Neural crest cell (in vitro differentiated cells): ENCODE results near the gene GRPEL2. TPM values are rescaled to one million over a fixed set of nuclear protein-coding genes. Genes with fewer than 3 reads are reported as not detected.

Source experiments
- DNase-seq: peaks from one replicate; pipeline ENCODE4 v3.0.0; 2021; ENCODE audit warnings: low read depth, mixed read lengths, low spot score
- H3K27ac Mint-ChIP-seq: one replicate; pipeline ENCODE4 v1.8.0; 2021; ENCODE audit warnings: mild to moderate bottlenecking, mixed read lengths; ENCODE audit not compliant: unreplicated experiment
- H3K27me3 Mint-ChIP-seq: 2 replicates; pipeline ENCODE4 v1.8.0; 2021; ENCODE audit warnings: low read depth, mild to moderate bottlenecking, mixed read lengths
- H3K36me3 Mint-ChIP-seq: 2 replicates; pipeline ENCODE4 v1.8.0; 2021; ENCODE audit warnings: low read depth, mild to moderate bottlenecking, mixed read lengths
- H3K4me1 Mint-ChIP-seq: 2 replicates; pipeline ENCODE4 v1.8.0; 2021; ENCODE audit warnings: mixed read lengths
- H3K4me3 Mint-ChIP-seq: one replicate; pipeline ENCODE4 v1.8.0; 2021; ENCODE audit warnings: mild to moderate bottlenecking, mixed read lengths
- H3K9me3 Mint-ChIP-seq: 2 replicates; pipeline ENCODE4 v1.8.0; 2021; ENCODE audit warnings: mixed read lengths
- total RNA-seq: library from RNA; stranded (reverse); gene quantifications from 2 replicates; pipeline ENCODE4 v1.2.1, GENCODE V29; 2021
- TF ChIP-seq, protein P1 (sequence below): fragments of 200-600 bp; sonication (generic); conservative IDR thresholded peaks from 2 replicates; pipeline ENCODE4 v1.5.0; 2021; ENCODE audit warnings: antibody characterized with exemption, mild to moderate bottlenecking

The GRPEL2 gene
- total RNA-seq, 1 donor from 2014 or later: 29.2 TPM

DNA sequence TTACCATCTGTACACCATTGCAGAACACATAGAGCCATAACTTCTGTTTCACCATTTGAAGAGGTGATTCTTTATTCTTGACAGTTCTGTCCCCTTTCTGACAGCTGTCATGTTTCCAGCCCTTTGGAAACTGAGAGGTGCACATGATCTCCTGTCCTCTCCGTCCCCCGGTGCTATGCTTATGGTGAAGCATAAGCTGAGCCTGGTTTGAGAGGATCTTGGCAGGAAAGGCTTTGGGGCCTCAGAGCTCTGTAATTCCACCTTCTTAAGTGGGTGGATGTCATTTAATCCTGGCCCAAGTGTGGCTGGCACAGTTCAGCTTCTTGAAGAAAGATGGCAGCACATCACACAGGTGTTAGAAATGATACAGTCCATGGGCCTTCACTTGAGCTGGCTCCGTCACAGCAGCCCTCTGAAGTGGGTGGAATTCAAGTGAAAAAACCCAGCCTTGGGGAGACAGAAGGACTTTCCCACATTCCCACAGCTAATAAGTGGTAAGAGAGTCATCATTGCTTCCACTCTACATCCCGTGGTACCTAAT is 30.7 kb upstream of the GRPEL2 start:
- no peak for DNase-seq
- Mint-ChIP-seq H3K36me3 (no peaks in the 10 kb centered on the region), H3K9me3 (no peaks in the 10 kb centered on the region), H3K4me1 (no peaks in the 10 kb centered on the region), H3K27me3 (no peaks in the 10 kb centered on the region), H3K4me3 (no peak overlapping the region), H3K27ac (no peak overlapping the region)
- TF ChIP-seq, protein P1, sequence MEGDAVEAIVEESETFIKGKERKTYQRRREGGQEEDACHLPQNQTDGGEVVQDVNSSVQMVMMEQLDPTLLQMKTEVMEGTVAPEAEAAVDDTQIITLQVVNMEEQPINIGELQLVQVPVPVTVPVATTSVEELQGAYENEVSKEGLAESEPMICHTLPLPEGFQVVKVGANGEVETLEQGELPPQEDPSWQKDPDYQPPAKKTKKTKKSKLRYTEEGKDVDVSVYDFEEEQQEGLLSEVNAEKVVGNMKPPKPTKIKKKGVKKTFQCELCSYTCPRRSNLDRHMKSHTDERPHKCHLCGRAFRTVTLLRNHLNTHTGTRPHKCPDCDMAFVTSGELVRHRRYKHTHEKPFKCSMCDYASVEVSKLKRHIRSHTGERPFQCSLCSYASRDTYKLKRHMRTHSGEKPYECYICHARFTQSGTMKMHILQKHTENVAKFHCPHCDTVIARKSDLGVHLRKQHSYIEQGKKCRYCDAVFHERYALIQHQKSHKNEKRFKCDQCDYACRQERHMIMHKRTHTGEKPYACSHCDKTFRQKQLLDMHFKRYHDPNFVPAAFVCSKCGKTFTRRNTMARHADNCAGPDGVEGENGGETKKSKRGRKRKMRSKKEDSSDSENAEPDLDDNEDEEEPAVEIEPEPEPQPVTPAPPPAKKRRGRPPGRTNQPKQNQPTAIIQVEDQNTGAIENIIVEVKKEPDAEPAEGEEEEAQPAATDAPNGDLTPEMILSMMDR: no peak

DNA sequence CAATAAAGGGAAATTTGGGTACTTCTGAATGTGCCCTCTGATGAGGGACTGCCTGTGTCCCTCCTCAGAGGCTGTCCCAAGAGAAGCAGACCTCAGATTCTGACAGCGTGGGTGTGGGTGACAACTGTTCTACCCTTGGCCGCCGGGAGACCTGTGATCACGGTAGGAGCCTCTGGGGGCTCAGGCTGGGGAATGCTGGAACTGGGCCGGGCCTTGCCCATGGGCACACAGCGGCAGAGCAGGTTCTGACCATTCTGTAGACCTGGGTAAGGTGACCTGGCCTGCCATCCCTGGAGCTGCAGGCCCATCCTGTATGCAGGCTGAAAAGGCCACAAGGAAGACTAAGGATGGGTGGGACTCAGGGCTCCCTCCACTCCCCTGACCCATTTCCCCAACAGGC is 29.5 kb upstream of the GRPEL2 start:
- TF ChIP-seq, protein P1: no peak
- Mint-ChIP-seq H3K9me3 (no peaks in the 10 kb centered on the region), H3K36me3 (no peaks in the 10 kb centered on the region), H3K4me3 (no peak overlapping the region), H3K27ac (no peak overlapping the region), H3K4me1 (no peaks in the 10 kb centered on the region), H3K27me3 (no peaks in the 10 kb centered on the region)
- DNase-seq: no peak

DNA sequence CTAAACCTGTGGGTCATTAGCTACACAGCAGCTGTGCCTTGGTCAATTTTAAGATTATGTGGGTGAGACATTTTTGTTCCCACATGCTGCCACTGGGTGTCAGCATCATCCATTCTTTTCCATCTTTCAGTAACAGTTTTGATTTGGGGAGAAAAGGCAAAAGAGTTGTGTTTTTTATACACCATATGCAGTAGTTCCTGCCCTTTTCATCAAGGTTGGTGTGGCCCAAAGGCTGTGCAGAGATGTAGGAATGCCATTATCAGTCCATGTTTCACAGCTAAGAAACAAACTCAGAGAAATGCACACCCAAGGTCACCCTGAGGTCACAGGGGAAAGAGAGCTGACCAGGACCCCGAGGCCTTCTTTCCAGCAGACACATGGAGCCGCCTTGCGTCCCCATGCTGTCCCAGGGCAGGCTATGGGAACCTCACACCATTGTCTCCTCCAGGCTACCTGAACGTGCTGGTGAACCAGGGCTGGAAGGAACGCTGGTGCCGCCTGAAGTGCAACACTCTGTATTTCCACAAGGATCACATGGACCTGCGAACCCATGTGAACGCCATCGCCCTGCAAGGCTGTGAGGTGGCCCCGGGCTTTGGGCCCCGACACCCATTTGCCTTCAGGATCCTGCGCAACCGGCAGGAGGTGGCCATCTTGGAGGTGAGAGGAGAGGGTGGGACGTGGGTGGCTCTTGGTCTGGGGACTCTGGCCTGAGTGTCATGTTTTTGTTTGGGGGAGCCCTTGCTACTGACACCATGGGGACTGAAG is 27.8 kb upstream of the GRPEL2 start:
- Mint-ChIP-seq H3K27me3 (no peaks in the 10 kb centered on the region), H3K4me3 (no peak overlapping the region), H3K4me1 (no peaks in the 10 kb centered on the region), H3K9me3 (no peaks in the 10 kb centered on the region), H3K27ac (peak overlapping the region; percentile 57), H3K36me3 (no peaks in the 10 kb centered on the region)
- TF ChIP-seq, protein P1: peak; percentile 81
- no peak for DNase-seq

DNA sequence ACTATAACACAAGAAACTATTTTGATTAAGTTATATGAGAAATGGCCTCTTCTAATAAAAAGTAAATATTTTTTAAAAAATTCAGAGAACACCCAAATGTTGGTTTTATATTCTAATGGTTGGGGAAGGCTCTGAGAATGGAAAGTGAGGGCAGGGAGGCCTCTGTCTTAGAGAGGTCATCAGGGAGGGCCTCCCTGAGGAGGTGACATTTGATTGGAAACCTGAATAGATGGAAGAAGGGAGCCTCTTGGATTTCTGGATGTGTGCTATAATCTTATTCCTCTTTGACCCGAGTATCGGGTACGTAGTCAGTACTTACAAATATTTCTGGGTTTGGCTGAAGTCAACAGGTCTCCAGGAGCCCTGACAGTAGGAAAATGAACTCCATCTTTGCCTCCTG is 26.1 kb upstream of the GRPEL2 start:
- TF ChIP-seq, protein P1: no peak
- DNase-seq: no peak
- Mint-ChIP-seq H3K27ac (no peak overlapping the region), H3K4me3 (no peak overlapping the region), H3K36me3 (no peaks in the 10 kb centered on the region), H3K4me1 (no peaks in the 10 kb centered on the region), H3K9me3 (no peaks in the 10 kb centered on the region), H3K27me3 (no peaks in the 10 kb centered on the region)

DNA sequence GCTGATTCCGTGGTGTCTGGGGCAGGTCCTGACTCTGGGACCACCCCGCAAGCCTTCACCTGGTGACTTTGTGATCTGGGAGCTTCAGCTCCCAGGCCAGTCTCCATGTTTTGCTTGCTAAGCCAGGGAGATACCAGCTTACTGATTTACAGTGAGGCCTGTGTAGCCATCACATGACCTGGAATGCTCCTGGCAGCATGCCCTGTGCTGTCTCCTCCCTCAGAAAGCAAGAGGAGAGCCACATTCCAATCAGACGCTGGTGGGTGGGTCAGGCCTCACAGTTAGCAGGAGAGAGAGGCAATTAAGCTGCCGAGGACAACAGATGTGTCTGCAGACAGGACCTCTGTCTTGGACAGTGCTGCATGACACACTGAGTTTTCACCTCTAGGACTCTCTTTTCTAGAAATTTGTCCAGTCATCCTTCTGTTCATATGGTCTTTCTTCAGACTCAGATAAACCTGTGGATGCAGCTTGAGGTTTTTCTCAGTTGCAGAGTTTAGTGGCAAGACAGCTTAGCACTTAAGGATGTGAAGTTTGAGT is 24.4 kb upstream of the GRPEL2 start:
- Mint-ChIP-seq H3K27ac (no peak overlapping the region), H3K4me3 (no peak overlapping the region)
- no peak for DNase-seq

More for the DNA sequence above, 24.4 kb upstream of the GRPEL2 start:
- H3K4me1 Mint-ChIP-seq: no peaks in the 10 kb centered on the region
- no peaks in the 10 kb centered on the region for H3K9me3 Mint-ChIP-seq
- TF ChIP-seq, protein P1: no peak
- H3K36me3 Mint-ChIP-seq: no peaks in the 10 kb centered on the region
- H3K27me3 Mint-ChIP-seq: no peaks in the 10 kb centered on the region
